ENCODE measurements around the gene PODNL1.
"Not testable (repeated sequence)": the region's sequence is repeated elsewhere in the genome, so short reads cannot be mapped to it uniquely, and the experiment has no call there.

The PODNL1 gene

GRCh38 chr19:13926715-13927114 lies 11.5 kb downstream of the PODNL1 start:
- DNase-seq (ENCODE audit: low read depth), result no peak

- no peak for DNase-seq (ENCODE audit: low read depth)
These were observed 12.2 kb downstream of the PODNL1 start for GRCh38 chr19:13926010-13926409.

- no peak for DNase-seq (ENCODE audit: low read depth)
These were observed 14.8 kb downstream of the PODNL1 start for GRCh38 chr19:13923194-13923987.

GRCh38 chr19:13922118-13922517 lies 16.1 kb downstream of the PODNL1 start:
- DNase-seq (ENCODE audit: low read depth), result not testable (repeated sequence)

GRCh38 chr19:13920940-13921747 lies 17.1 kb downstream of the PODNL1 start:
- no peak for DNase-seq (ENCODE audit: low read depth)

GRCh38 chr19:13920524-13920923 lies 17.7 kb downstream of the PODNL1 start:
- DNase-seq (ENCODE audit: low read depth), result no peak

GRCh38 chr19:13918726-13919411 lies 19.3 kb downstream of the PODNL1 start:
- DNase-seq (ENCODE audit: low read depth), result no peak

- no peak for DNase-seq (ENCODE audit: low read depth)
These were observed 20.3 kb downstream of the PODNL1 start for GRCh38 chr19:13917888-13918406.

- DNase-seq (ENCODE audit: low read depth), result no peak
These were observed 23.4 kb downstream of the PODNL1 start for GRCh38 chr19:13914777-13915176.

- DNase-seq (ENCODE audit: low read depth), result no peak
These were observed 24.9 kb downstream of the PODNL1 start for GRCh38 chr19:13913352-13913751.

- no peak for DNase-seq (ENCODE audit: low read depth)
These were observed 28.8 kb downstream of the PODNL1 start for GRCh38 chr19:13909430-13909829.

- DNase-seq (ENCODE audit: low read depth), result no peak
These were observed 29.5 kb downstream of the PODNL1 start for GRCh38 chr19:13908674-13909073.

GRCh38 chr19:13906910-13907309 lies 31.3 kb downstream of the PODNL1 start:
- DNase-seq (ENCODE audit: low read depth), result no peak

GRCh38 chr19:13906521-13906904 lies 31.7 kb downstream of the PODNL1 start:
- DNase-seq (ENCODE audit: low read depth), result peak; percentile 26

GRCh38 chr19:13905634-13906520 lies 32.3 kb downstream of the PODNL1 start, which contains the start of the genes BRME1 and CC2D1A:
BRME1 (minus strand) TSS chr19:13906117; CDS start chr19:13904892, 1,225 bp downstream.
CC2D1A (plus strand) TSS chr19:13906201; CDS start chr19:13906442, 241 bp downstream.
- peak; percentile 90 for DNase-seq (ENCODE audit: low read depth)

GRCh38 chr19:13902993-13903555 lies 35.1 kb downstream of the PODNL1 start:
- no peak for DNase-seq (ENCODE audit: low read depth)

GRCh38 chr19:13899912-13900584 lies 38.2 kb downstream of the PODNL1 start:
- DNase-seq (ENCODE audit: low read depth), result no peak

GRCh38 chr19:13899393-13899792 lies 38.8 kb downstream of the PODNL1 start:
- no peak for DNase-seq (ENCODE audit: low read depth)

- DNase-seq (ENCODE audit: low read depth), result no peak
These were observed 42.0 kb downstream of the PODNL1 start for GRCh38 chr19:13896227-13896626.

- DNase-seq (ENCODE audit: low read depth), result no peak
These were observed 43.7 kb downstream of the PODNL1 start for GRCh38 chr19:13894552-13894951.

All from T follicular helper cell (primary cell).